ENCODE data around the gene XAB2. TPM values are rescaled to one million over a fixed set of nuclear protein-coding genes. Genes with fewer than 3 reads are reported as not detected.
A peak's percentile ranks its signal among the peaks of the same experiment; 100 is the strongest.

Gene XAB2
- total and polyA plus RNA-seq, 2 donors, result 18.1 to 47.7 TPM

DNA sequence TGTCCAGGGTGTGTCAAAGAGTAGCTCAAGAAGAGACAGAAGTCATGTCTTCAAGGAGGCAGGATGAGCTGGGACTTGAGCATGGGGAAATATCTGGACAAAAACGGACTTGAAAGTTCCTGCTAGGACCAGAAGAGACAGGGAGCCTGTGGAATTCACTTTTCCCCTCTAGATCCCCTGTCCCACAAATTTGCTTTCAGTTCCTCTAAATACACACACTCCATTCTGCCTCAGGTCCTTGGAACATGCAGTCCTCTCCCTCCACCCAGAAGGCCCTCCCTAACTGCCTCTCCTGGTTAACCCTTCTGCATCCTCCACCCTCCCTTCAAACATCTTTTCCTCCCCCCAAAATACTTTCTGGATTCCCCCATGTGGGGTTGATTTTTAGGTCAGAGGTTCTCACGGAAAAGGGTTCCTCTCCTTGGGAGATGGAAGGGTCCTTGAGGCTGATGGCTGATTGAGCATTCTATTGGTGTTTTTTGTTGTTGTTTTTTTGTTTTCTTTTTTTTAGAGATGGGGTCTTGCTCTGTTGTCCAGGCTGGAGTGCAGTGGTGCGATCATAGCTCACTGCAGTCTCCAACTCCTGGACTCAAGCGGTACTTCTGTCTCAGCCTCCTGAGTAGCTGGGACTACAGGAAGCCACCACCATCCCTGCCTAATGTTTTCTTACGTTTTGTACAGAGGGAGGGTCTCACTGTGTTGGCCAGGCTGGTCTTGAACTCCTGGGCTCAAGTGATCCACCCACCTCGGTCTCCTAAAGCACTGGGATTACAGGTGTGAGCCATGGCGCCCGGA, 32.6 kb upstream of the XAB2 start:
- no peaks in the 10 kb centered on the region for H3K4me1 ChIP-seq (ENCODE audit: insufficient read depth)
- H3K36me3 ChIP-seq (ENCODE audit: insufficient read depth), result no peaks in the 10 kb centered on the region
- no peak overlapping the region for H3K27ac ChIP-seq (ENCODE audit: low read depth)
- WGBS, result 75% methylated on average over 8 of the region's 8 CpGs
- no peak overlapping the region for H3K4me3 ChIP-seq (ENCODE audit: low read depth, low read length)
- no peak for DNase-seq (ENCODE audit: extremely low spot score)

DNA sequence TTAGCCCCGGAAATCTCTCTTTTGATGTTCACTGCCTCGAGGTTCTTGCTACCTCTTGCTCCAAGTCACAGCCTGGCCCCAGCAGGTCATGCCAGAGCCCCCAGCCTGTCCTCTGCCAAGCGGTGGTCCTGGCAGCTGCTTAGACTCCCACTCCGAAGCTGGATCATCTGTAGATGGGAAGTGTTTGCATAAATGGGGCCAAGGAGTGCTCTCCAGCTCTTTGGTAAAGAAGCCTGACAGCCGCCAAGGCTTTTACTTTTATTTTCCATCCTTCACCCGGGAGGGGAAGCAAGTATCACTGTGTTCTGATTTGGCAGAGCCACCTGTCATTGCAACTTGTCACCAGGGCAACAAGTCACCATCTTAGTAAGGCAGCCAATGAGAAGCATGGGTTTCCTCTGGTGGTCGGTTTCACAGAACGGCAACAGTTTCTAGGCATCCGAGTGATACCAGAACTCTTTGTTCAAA, 28.9 kb upstream of the XAB2 start:
- 32% methylated on average over 9 of the region's 9 CpGs for WGBS
- no peak overlapping the region for H3K27ac ChIP-seq (ENCODE audit: low read depth)
- H3K4me3 ChIP-seq (ENCODE audit: low read depth, low read length), result no peak overlapping the region
- H3K4me1 ChIP-seq (ENCODE audit: insufficient read depth), result no peaks in the 10 kb centered on the region
- no peak for DNase-seq (ENCODE audit: extremely low spot score)
- H3K36me3 ChIP-seq (ENCODE audit: insufficient read depth), result no peaks in the 10 kb centered on the region

DNA sequence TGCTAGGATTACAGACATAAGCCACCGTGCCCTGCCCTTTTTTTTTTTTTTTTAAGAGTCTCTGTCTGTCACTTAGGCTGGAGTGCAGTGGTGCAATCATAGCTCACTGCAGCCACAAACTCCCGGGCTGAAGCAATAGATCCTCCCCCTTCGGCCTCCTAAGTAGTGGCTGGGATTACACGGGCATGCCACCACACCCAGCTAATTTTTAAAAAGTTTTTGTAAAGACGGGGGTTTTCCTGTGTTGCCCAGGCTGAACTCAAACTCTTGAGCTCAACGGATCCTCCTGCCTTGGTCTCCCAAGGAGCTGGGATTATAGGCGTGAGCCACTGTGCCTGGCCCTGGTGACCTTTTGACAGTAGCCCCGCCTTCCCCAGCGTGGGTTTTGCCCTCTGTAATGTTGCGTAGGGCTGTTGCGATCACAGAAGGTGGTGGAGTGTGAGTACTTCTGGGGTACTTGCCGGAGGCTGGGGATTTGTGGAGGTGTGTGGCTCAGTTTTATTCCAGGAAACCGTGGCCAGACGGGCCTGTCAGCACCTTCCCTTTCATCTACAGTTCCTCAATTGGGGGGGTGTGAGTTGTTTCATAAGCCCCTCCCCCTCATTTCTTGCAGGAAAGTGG, 27.9 kb upstream of the XAB2 start:
- no peak overlapping the region for H3K27ac ChIP-seq (ENCODE audit: low read depth)
- no peaks in the 10 kb centered on the region for H3K36me3 ChIP-seq (ENCODE audit: insufficient read depth)
- no peak for DNase-seq (ENCODE audit: extremely low spot score)
- H3K4me3 ChIP-seq (ENCODE audit: low read depth, low read length), result no peak overlapping the region
- WGBS, result 33% methylated on average over 14 of the region's 14 CpGs
- H3K4me1 ChIP-seq (ENCODE audit: insufficient read depth), result no peaks in the 10 kb centered on the region

DNA sequence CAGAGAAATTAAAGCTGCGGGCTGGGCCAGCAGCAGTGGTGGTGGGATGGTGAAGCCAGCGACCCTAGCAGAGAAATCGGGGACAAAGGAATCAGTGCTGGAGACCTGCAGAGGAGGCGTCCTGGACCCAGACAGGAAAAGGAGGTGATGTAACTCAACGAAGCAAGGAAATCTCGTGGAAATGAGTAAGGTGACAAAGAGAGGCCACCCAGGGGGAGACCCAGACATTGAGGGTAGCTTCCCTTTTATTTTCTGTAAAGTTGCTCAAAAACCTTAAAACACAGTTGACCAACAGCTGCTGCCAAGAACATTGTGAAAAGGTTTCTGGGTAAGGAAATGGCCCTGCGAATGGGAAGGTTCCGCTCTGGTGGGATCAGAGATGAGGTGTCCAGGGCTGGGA, 26.2 kb upstream of the XAB2 start:
- Histone ChIP-seq H3K4me3 (ENCODE audit: low read depth, low read length) (no peak overlapping the region), H3K27ac (ENCODE audit: low read depth) (no peak overlapping the region), H3K4me1 (ENCODE audit: insufficient read depth) (no peaks in the 10 kb centered on the region), H3K36me3 (ENCODE audit: insufficient read depth) (no peaks in the 10 kb centered on the region)
- WGBS, result 69% methylated on average over 8 of the region's 8 CpGs
- DNase-seq (ENCODE audit: extremely low spot score), result no peak

DNA sequence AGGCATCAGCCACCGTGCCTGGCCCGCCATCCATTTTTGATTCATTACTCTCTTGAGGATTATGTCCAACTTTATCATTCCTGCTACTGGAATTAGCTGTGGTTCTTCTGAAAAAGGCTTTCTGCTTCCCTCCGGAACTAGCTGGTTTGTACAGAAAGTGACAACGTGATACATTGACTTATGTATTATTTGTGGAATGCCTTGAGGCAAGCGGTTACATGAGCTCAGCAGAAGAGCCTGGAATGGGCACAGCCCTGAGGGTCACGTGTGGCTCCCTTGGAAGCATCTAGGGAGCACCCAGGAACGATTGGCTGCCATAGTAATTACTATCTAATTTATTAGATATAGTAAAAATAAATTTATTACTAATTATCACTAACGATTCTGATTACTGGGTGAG, 25.1 kb upstream of the XAB2 start:
- H3K36me3 ChIP-seq (ENCODE audit: insufficient read depth), result no peaks in the 10 kb centered on the region
- H3K4me1 ChIP-seq (ENCODE audit: insufficient read depth), result no peaks in the 10 kb centered on the region
- no peak for DNase-seq (ENCODE audit: extremely low spot score)
- 50% methylated on average over 8 of the region's 8 CpGs for WGBS
- no peak overlapping the region for H3K27ac ChIP-seq (ENCODE audit: low read depth)
- H3K4me3 ChIP-seq (ENCODE audit: low read depth, low read length), result no peak overlapping the region

DNA sequence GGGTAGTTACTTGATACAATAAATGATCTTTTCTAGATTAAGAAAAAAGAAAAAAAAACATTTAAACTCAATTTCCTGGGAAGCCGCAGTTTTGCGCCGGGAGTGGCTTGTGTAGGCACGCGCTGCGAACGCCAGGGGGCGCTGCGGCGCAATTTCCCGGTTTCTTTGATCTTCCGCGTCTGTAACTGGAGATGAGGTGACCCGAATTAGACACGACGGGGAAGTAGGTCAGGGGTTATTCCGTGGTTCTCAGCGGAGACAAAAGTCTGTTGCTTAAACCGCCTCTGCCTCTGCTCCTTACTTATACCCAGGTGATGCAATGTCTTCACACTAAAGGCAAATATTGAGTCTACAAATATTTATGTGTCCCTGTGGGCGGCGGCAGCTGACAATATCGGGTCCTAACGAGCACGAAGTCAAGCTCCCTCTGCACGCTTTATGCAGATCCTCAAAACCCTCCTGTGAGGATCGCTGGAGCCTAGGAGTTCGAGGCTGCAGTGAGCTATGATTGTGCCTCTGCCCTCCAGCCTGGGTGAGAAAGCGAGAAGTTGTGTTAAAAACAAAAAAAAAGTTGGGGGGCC, 22.8 kb upstream of the XAB2 start:
- DNase-seq (ENCODE audit: extremely low spot score), result peak; percentile 67
- no peak overlapping the region for H3K27ac ChIP-seq (ENCODE audit: low read depth)
- H3K4me3 ChIP-seq (ENCODE audit: low read depth, low read length), result no peak overlapping the region
- no peaks in the 10 kb centered on the region for H3K4me1 ChIP-seq (ENCODE audit: insufficient read depth)
- 4% methylated on average over 28 of the region's 28 CpGs for WGBS
- no peaks in the 10 kb centered on the region for H3K36me3 ChIP-seq (ENCODE audit: insufficient read depth)

DNA sequence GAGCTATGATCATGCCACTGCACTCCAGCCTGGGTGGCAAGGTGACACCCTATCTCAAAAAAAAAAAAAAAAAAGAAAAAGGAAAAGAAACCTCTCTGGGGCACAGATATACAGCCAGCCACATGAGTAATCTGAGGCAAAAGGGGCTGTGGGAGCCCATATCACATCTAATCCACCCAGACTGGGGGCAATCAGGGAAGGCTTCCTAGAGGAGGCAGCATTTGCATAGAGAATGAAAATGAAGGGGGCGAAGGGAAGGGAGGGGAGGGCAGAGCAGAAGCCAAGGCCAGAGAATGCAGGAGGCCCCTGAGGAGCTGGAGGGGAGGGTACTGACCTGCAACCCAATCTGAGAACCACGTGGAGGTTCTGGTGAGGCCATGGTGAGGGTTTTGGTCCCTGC, 20.8 kb upstream of the XAB2 start:
- Histone ChIP-seq H3K4me3 (ENCODE audit: low read depth, low read length) (no peak overlapping the region), H3K36me3 (ENCODE audit: insufficient read depth) (no peaks in the 10 kb centered on the region), H3K4me1 (ENCODE audit: insufficient read depth) (no peaks in the 10 kb centered on the region), H3K27ac (ENCODE audit: low read depth) (no peak overlapping the region)
- DNase-seq (ENCODE audit: extremely low spot score), result no peak
- 38% methylated on average over 2 of the region's 2 CpGs for WGBS

DNA sequence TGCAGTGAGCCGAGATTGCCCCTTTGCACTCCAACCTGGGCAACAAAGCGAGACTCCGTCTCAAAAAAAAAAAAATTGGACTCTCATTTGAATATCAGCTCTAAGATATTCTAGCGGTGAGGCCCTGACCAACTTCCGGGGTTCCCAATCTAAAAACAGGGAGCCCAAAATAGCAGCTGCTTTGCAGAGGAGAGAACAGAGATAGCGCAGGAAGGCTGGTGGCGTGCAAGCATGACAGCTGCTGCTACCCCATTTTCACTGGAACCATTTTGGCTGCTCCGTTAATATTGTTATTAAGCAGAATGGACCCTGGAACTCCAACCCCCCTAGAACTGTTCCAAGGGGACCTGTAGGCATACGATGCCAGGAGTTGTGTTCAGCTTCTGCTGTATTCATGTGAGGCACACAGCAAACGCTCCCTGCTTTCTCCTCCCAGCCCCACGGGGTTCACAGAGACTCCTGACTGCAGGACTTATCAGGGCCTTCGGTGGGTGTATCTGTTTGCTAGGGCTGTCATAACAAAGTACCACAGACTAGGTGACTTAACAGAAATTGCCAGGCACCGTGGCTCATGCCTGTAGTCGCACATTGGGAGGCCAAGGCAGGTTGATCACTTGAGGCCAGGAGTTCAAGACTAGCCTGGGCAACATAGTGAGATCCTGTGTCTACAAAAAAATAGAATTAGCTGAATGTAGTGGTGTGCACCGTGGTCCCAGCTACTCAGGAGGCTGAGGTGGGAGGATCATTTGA, 19.1 kb upstream of the XAB2 start:
- Histone ChIP-seq H3K4me3 (ENCODE audit: low read depth, low read length) (no peak overlapping the region), H3K27ac (ENCODE audit: low read depth) (no peak overlapping the region), H3K4me1 (ENCODE audit: insufficient read depth) (no peaks in the 10 kb centered on the region), H3K36me3 (ENCODE audit: insufficient read depth) (no peaks in the 10 kb centered on the region)
- 85% methylated on average over 15 of the region's 15 CpGs for WGBS
- DNase-seq (ENCODE audit: extremely low spot score), result no peak

DNA sequence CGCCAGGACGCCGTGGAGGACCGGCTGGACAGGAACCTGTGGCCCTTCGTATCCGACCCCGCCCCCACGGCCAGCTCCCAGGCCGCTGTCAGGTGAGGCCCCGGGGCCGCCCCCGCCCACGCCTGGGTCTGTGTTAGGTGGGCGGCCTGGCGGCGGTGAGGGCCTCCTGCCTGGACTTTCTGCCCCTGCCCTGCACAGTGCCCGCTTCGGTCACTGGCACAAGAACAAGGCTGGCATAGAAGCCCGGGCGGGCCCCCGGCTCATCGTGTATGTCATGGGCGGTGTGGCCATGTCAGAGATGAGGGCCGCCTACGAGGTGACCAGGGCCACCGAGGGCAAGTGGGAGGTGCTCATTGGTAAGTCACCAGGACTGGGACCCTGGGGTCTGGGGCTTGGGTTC, 17.8 kb upstream of the XAB2 start:
- Histone ChIP-seq H3K4me1 (ENCODE audit: insufficient read depth) (no peaks in the 10 kb centered on the region), H3K4me3 (ENCODE audit: low read depth, low read length) (no peak overlapping the region), H3K36me3 (ENCODE audit: insufficient read depth) (no peaks in the 10 kb centered on the region), H3K27ac (ENCODE audit: low read depth) (no peak overlapping the region)
- 91% methylated on average over 26 of the region's 26 CpGs for WGBS
- no peak for DNase-seq (ENCODE audit: extremely low spot score)

DNA sequence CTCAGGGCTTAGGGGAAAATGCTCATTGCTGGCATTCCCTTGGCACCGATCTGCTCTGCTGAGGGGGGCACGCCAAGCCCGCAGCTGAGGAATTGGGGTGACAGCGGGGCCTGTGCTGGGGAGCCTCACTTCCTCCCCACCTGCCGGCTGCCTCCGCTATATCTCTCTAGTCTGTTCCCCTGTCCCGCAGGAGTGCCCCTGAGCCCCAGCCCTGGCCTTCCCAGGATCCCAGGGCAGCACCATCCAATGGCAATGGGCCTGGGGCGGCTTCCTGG, 17.0 kb upstream of the XAB2 start:
- DNase-seq (ENCODE audit: extremely low spot score), result no peak
- no peaks in the 10 kb centered on the region for H3K36me3 ChIP-seq (ENCODE audit: insufficient read depth)
- no peak overlapping the region for H3K4me3 ChIP-seq (ENCODE audit: low read depth, low read length)
- WGBS, result 83% methylated on average over 8 of the region's 8 CpGs
- no peaks in the 10 kb centered on the region for H3K4me1 ChIP-seq (ENCODE audit: insufficient read depth)
- no peak overlapping the region for H3K27ac ChIP-seq (ENCODE audit: low read depth)

DNA sequence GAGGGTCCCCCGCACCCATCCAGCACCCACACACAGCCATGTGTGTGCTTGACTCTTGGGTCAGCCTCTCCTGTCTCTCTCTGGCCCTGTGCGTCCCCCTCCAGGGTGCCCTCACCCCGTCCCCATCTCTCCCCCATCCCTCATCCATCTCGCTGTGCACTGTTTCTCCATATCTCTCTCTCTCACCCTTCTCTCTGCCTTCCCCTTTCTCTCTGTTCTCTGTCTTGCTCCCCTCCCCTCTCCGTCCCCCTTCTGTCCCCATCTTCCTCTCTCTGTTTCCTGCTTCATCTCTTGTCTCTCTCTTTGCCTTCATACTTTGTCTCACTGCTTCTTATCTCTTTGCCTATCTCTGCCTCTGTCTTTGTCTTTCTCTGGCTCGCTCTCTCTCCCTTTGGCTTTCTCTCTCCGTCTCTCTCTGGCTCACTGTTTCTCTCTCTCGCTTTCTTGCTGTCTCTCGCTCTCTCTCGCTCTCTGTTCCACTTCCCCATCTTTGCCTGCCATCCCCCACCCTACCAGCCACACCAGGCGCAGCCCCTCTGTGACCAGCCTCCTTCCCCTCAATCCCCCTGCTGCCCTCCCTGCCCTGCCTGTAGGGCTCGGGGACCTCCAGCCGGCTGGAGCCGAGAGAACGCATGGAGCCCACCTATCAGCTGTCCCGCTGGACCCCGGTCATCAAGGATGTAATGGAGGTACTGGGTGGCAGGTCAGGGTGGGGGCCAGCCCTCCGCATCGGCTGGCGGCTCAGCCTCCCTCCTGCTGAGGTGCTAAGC, 16.5 kb upstream of the XAB2 start:
- H3K36me3 ChIP-seq (ENCODE audit: insufficient read depth), result no peaks in the 10 kb centered on the region
- 59% methylated on average over 20 of the region's 20 CpGs for WGBS
- DNase-seq (ENCODE audit: extremely low spot score), result no peak
- H3K27ac ChIP-seq (ENCODE audit: low read depth), result no peak overlapping the region
- H3K4me3 ChIP-seq (ENCODE audit: low read depth, low read length), result no peak overlapping the region
- no peaks in the 10 kb centered on the region for H3K4me1 ChIP-seq (ENCODE audit: insufficient read depth)

DNA sequence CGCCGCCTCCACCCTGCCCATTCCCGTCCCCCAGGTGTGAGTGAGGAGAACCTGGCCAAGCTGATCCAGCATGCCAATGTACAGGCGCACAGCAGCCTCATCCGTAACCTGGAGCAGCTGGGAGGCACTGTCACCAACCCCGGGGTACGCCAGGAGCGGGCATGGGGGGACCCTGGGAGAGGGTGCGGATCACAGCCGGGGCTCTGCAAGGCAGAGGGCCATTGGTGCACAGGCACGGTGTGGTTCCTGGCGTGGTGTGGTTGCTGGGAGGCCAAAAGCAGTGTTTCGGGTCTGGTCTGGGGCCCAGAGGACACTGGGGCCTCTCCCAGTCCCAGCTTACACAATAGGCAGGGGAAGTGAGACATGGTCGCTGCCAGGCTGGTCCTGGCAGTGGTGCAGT, 15.8 kb upstream of the XAB2 start:
- no peak for DNase-seq (ENCODE audit: extremely low spot score)
- H3K36me3 ChIP-seq (ENCODE audit: insufficient read depth), result no peaks in the 10 kb centered on the region
- no peak overlapping the region for H3K4me3 ChIP-seq (ENCODE audit: low read depth, low read length)
- no peak overlapping the region for H3K27ac ChIP-seq (ENCODE audit: low read depth)
- WGBS, result 89% methylated on average over 14 of the region's 14 CpGs
- H3K4me1 ChIP-seq (ENCODE audit: insufficient read depth), result no peaks in the 10 kb centered on the region

DNA sequence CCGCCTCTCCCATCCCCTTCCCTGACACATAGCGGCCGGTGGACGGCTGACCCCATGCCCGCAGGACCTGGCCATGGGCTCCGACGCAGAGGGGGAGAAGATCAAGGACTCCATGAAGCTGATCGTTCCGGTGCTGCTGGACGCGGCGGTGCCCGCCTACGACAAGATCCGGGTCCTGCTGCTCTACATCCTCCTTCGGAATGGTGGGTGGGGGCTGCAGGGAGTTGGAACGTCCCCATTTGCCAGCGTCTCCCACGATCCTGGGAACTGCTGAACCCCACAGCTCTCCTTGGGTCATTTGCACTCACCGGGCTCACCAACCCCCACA, 15.2 kb upstream of the XAB2 start:
- no peaks in the 10 kb centered on the region for H3K36me3 ChIP-seq (ENCODE audit: insufficient read depth)
- no peaks in the 10 kb centered on the region for H3K4me1 ChIP-seq (ENCODE audit: insufficient read depth)
- H3K27ac ChIP-seq (ENCODE audit: low read depth), result no peak overlapping the region
- 93% methylated on average over 20 of the region's 20 CpGs for WGBS
- no peak overlapping the region for H3K4me3 ChIP-seq (ENCODE audit: low read depth, low read length)
- no peak for DNase-seq (ENCODE audit: extremely low spot score)

Measured in urinary bladder (tissue), 4 donors.